Vagina (tissue), 2 donors: ENCODE data around the gene TLN1.
A peak's percentile ranks its signal among the peaks of the same experiment; 100 is the strongest.

Source experiments
- POLR2A ChIP-seq, 2 donors: fragments of 450-650 bp; IDR thresholded peaks; one replicate each; pipeline ENCODE4 v1.6.1; 2017; ENCODE audit warnings: antibody characterized with exemption in 2 of 2, mild to moderate bottlenecking in 2 of 2, moderate library complexity in 2 of 2
- TF ChIP-seq, protein P1 (sequence below), 3 experiments: fragments of 450-650 bp in 2 of 3; fragments of 200-600 bp in 1 of 3; sonication (generic) in 1 of 3; IDR thresholded peaks; one replicate each; pipeline ENCODE4 v1.5.1; 2017 to 2019; ENCODE audit warnings: antibody characterized with exemption in 3 of 3, mild to moderate bottlenecking in 2 of 3, moderate library complexity in 2 of 3

DNA sequence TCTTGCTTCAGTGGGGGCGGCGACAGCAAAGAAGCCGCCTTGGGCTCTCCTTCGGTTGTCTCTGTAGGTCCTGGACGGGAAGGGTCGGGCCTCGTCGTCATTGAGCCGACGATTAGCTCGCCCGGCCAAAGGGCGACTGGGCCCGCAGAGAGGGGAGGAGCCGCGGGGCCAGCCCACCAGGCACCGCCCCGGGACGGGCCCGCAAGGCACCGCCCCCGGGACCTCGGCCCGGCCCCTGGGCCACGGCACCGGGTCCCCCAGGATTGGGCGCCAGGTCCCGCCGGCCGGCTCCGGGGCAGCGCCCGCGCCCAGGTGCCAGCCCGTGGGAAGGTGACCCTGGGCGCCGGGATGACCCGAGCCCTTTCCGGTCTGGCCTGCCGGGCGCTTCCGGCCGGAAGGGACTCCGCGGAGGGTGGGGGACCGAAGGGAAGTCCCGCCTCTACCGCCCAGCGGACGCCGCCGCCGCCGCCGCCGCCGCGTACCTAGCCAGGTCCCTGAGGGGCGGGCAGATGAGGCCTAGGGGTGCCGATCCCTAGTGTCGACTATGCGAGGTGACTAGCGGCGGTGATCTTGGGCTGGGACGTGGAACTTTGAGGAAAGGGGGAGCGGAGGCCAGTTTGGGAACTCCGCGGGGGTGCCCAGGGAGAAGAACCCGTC is 17.0 kb upstream of the TLN1 start, which contains the start of the genes GBA2 and RGP1:
- TF ChIP-seq, protein P1, sequence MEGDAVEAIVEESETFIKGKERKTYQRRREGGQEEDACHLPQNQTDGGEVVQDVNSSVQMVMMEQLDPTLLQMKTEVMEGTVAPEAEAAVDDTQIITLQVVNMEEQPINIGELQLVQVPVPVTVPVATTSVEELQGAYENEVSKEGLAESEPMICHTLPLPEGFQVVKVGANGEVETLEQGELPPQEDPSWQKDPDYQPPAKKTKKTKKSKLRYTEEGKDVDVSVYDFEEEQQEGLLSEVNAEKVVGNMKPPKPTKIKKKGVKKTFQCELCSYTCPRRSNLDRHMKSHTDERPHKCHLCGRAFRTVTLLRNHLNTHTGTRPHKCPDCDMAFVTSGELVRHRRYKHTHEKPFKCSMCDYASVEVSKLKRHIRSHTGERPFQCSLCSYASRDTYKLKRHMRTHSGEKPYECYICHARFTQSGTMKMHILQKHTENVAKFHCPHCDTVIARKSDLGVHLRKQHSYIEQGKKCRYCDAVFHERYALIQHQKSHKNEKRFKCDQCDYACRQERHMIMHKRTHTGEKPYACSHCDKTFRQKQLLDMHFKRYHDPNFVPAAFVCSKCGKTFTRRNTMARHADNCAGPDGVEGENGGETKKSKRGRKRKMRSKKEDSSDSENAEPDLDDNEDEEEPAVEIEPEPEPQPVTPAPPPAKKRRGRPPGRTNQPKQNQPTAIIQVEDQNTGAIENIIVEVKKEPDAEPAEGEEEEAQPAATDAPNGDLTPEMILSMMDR (IDR thresholded peaks at IDR 0.05): no peak
- peak in 1 of 2 donors; percentile 39 for TF ChIP-seq POLR2A (IDR thresholded peaks at IDR 0.05)
